ENCODE data around the gene ABHD1.
"Not testable (repeated sequence)": the region's sequence is repeated elsewhere in the genome, so short reads cannot be mapped to it uniquely, and the experiment has no call there.

The ABHD1 gene

GRCh38 chr2:27123302-27124150, at the start of gene ABHD1:
Gene ABHD1, plus strand, starts transcription at chr2:27123815. Its CDS starts 134 bp downstream, at chr2:27123949.
- DNase-seq (ENCODE audit: low read depth in 1 of 2, low spot score in 1 of 2) = peak; percentile 36 to 46

GRCh38 chr2:27074738-27075565, 48.7 kb upstream of the ABHD1 start:
- DNase-seq (ENCODE audit: low read depth in 1 of 2, low spot score in 1 of 2) = peak in 1 of 2 donors; percentile 34

GRCh38 chr2:27075566-27075871, 48.1 kb upstream of the ABHD1 start:
- not testable (repeated sequence) for DNase-seq (ENCODE audit: low read depth in 1 of 2, low spot score in 1 of 2)

GRCh38 chr2:27076323-27076722, 47.3 kb upstream of the ABHD1 start:
- DNase-seq (ENCODE audit: low read depth in 1 of 2, low spot score in 1 of 2) = no peak

- no peak for DNase-seq (ENCODE audit: low read depth in 1 of 2, low spot score in 1 of 2)
These were observed 46.4 kb upstream of the ABHD1 start for GRCh38 chr2:27077231-27077630.

GRCh38 chr2:27078267-27079194, 45.1 kb upstream of the ABHD1 start, which contains the start of gene EMILIN1:
Gene EMILIN1, plus strand, starts transcription at chr2:27078615. Its CDS starts 451 bp downstream, at chr2:27079066.
- DNase-seq (ENCODE audit: low read depth in 1 of 2, low spot score in 1 of 2) = no peak

GRCh38 chr2:27079233-27080139, 44.1 kb upstream of the ABHD1 start:
- no peak for DNase-seq (ENCODE audit: low read depth in 1 of 2, low spot score in 1 of 2)

- DNase-seq (ENCODE audit: low read depth in 1 of 2, low spot score in 1 of 2) = no peak
These were observed 43.5 kb upstream of the ABHD1 start for GRCh38 chr2:27080140-27080469.

GRCh38 chr2:27080603-27080936, 43.0 kb upstream of the ABHD1 start:
- DNase-seq (ENCODE audit: low read depth in 1 of 2, low spot score in 1 of 2) = no peak

GRCh38 chr2:27081984-27082772, 41.4 kb upstream of the ABHD1 start:
- DNase-seq (ENCODE audit: low read depth in 1 of 2, low spot score in 1 of 2) = no peak

GRCh38 chr2:27082773-27083409, 40.7 kb upstream of the ABHD1 start:
- no peak for DNase-seq (ENCODE audit: low read depth in 1 of 2, low spot score in 1 of 2)

- DNase-seq (ENCODE audit: low read depth in 1 of 2, low spot score in 1 of 2) = no peak
These were observed 40.0 kb upstream of the ABHD1 start for GRCh38 chr2:27083410-27084296.

- no peak for DNase-seq (ENCODE audit: low read depth in 1 of 2, low spot score in 1 of 2)
These were observed 39.1 kb upstream of the ABHD1 start for GRCh38 chr2:27084297-27085061.

GRCh38 chr2:27085062-27085672, 38.4 kb upstream of the ABHD1 start:
- DNase-seq (ENCODE audit: low read depth in 1 of 2, low spot score in 1 of 2) = no peak

- no peak for DNase-seq (ENCODE audit: low read depth in 1 of 2, low spot score in 1 of 2)
These were observed 37.9 kb upstream of the ABHD1 start for GRCh38 chr2:27085673-27086089.

- DNase-seq (ENCODE audit: low read depth in 1 of 2, low spot score in 1 of 2) = peak; percentile 98 to 99
These were observed 37.4 kb upstream of the ABHD1 start for GRCh38 chr2:27086090-27086723.

All from activated T-helper 1 cell treated with anti-CD3 and anti-CD28 coated beads, Interleukin-2, amount 50 U/mL, for 16 hours (primary cell).